Prostate gland (tissue), 2 donors: ENCODE results near the gene ACAA1.

Experiments
- CTCF ChIP-seq, 4 experiments: fragments of 200-600 bp in 2 of 4; fragments of 450-650 bp in 2 of 4; sonication (generic) in 2 of 4; IDR thresholded peaks; 1 replicate in 3 of 4; 2 replicates in 1 of 4; pipeline ENCODE4 v1.5.1; 2016 to 2019; ENCODE audit warnings: antibody characterized with exemption in 4 of 4, mild to moderate bottlenecking in 2 of 4, moderate library complexity in 2 of 4
- POLR2A ChIP-seq: fragments of 450-650 bp; IDR thresholded peaks from one replicate; pipeline ENCODE4 v1.6.1; 2016; ENCODE audit warnings: antibody characterized with exemption, mild to moderate bottlenecking

- TF ChIP-seq CTCF (IDR thresholded peaks at IDR 0.05), result no peak
- no peak for TF ChIP-seq POLR2A
Observed at GRCh38 chr3:38129058-38129457, 7.9 kb downstream of the ACAA1 start.
